Stomach (tissue), 9 donors: Measurements from ENCODE around the gene EDNRB. TPM values are rescaled to one million over a fixed set of nuclear protein-coding genes. Genes with fewer than 3 reads are reported as not detected.

Experiments
- DNase-seq, 2 donors: peaks; one replicate each; pipeline versions ENCODE4 v3.0.0 to v3.0.0-alpha.2; 2013 to 2019
- H3K27ac ChIP-seq, 5 donors: fragments of 200-600 bp in 4 of 5; sonication (generic) in 4 of 5; one replicate each; pipeline ENCODE4 v1.5.1; 2013 to 2019; ENCODE audit warnings: mild to moderate bottlenecking in 1 of 5, moderate library complexity in 1 of 5
- H3K27me3 ChIP-seq, 3 donors: fragments of 200-600 bp; sonication (generic); one replicate each; pipeline ENCODE4 v1.5.1; 2017 to 2019; ENCODE audit warnings: mixed run types in 1 of 3
- H3K36me3 ChIP-seq, 4 donors: fragments of 200-600 bp; sonication (generic); 1 replicate in 3 of 4; 2 replicates in 1 of 4; pipeline ENCODE4 v1.5.1; 2016 to 2019
- H3K4me1 ChIP-seq, 4 donors: fragments of 200-600 bp; sonication (generic); one replicate each; pipeline ENCODE4 v1.5.1; 2016 to 2019
- H3K4me3 ChIP-seq, 4 donors: fragments of 200-600 bp; sonication (generic) in 3 of 4; one replicate each; pipeline ENCODE4 v1.5.1; 2016 to 2019; ENCODE audit warnings: mild to moderate bottlenecking in 1 of 4
- H3K9me3 ChIP-seq, 4 donors: fragments of 200-600 bp; sonication (generic); one replicate each; pipeline ENCODE4 v1.5.1; 2016 to 2019
- CTCF ChIP-seq, 7 experiments: fragments of 450-650 bp in 4 of 7; fragments of 200-600 bp in 3 of 7; sonication (generic) in 3 of 7; IDR thresholded peaks; one replicate each; pipeline ENCODE4 v1.5.1; 2016 to 2019; ENCODE audit warnings: antibody characterized with exemption in 7 of 7, control low read depth in 2 of 7, mild to moderate bottlenecking in 1 of 7
- EP300 ChIP-seq: sonication (generic); formaldehyde crosslinking; IDR thresholded peaks from one replicate; pipeline ENCODE4 v1.6.1; 2017; ENCODE audit warnings: antibody characterized with exemption
- POLR2A ChIP-seq, 4 donors: fragments of 450-650 bp; IDR thresholded peaks; one replicate each; pipeline ENCODE4 v1.6.1; 2016; ENCODE audit warnings: antibody characterized with exemption in 4 of 4, control low read depth in 2 of 4, mild to moderate bottlenecking in 1 of 4, moderate library complexity in 1 of 4
- POLR2AphosphoS5 ChIP-seq, 3 donors: sonication (generic); formaldehyde crosslinking; IDR thresholded peaks; one replicate each; pipeline ENCODE4 v1.6.1; 2016; ENCODE audit warnings: antibody characterized with exemption in 3 of 3
- WGBS, 5 donors: extraction: QIAGEN DNeasy Blood & Tissue Kit in 3 of 5; methylation state at CpG; one replicate each; pipeline versions ENCODE4 v1.1.5 to v1.1.7; 2013 to 2018; 5-methylcytosine and 5-hydroxymethylcytosine counted together
- intact Hi-C: fragments of 100-400 bp; cut with DNase I; formaldehyde crosslinking; loops from one replicate; pipeline ENCODE4 v1.15.1; 2023; ENCODE audit warnings: low total_unique reads
- polyA plus RNA-seq, 3 donors: library from polyadenylated mRNA; stranded (reverse); fragments of 200-250 nt; gene quantifications; one replicate each; pipeline ENCODE4 v1.2.3, GENCODE V29; 2013
- total RNA-seq, 5 donors: library from RNA; depleted of rRNA; stranded (reverse); fragments of >200 nt; gene quantifications; one replicate each; pipeline versions ENCODE4 v1.1.0 to v1.2.3, GENCODE V29; 2014 to 2016
- donor health status: healthy with polysubstance abuse.
- donor health status: Bipolar disorder and iron deficiency.
- donor health status: healthy.

The EDNRB gene
- total and polyA plus RNA-seq, 8 donors: 2.3 to 72.1 (median 13.7) TPM

GRCh38 chr13:77883328-77883727 is 35.3 kb downstream of the EDNRB start:
- 45 to 74% (median 66%) methylated on average over 2 of the region's 2 CpGs for WGBS, 5 donors
- Histone ChIP-seq H3K4me3 (no peak overlapping the region), H3K27me3 (no peaks in the 10 kb centered on the region), H3K27ac (no peak overlapping the region), H3K9me3 (no peaks in the 10 kb centered on the region), H3K36me3 (no peaks in the 10 kb centered on the region), H3K4me1 (no peaks in the 10 kb centered on the region)
- DNase-seq: no peak
- intact Hi-C loops: no loop called here
- TF ChIP-seq POLR2A (IDR thresholded peaks at IDR 0.05): no peak
- TF ChIP-seq EP300: no peak
- no peak for TF ChIP-seq POLR2AphosphoS5 (IDR thresholded peaks at IDR 0.05)
- no peak for TF ChIP-seq CTCF (IDR thresholded peaks at IDR 0.05)

- Histone ChIP-seq H3K27ac (no peak overlapping the region), H3K27me3 (peaks cover 0 to 2% (median 0%) of the 10 kb centered on the region in 3 donors), H3K9me3 (no peaks in the 10 kb centered on the region), H3K4me3 (no peak overlapping the region), H3K4me1 (no peaks in the 10 kb centered on the region), H3K36me3 (no peaks in the 10 kb centered on the region)
- intact Hi-C loops: no loop called here
- WGBS, 5 donors: 91 to 98% (median 96%) methylated on average over 1 of the region's 1 CpG
- DNase-seq: no peak
- no peak for TF ChIP-seq POLR2AphosphoS5 (IDR thresholded peaks at IDR 0.05)
- no peak for TF ChIP-seq POLR2A (IDR thresholded peaks at IDR 0.05)
- TF ChIP-seq EP300: no peak
- no peak for TF ChIP-seq CTCF (IDR thresholded peaks at IDR 0.05)
Measured at GRCh38 chr13:77878190-77878589, 40.4 kb downstream of the EDNRB start.

- H3K4me1 ChIP-seq: no peaks in the 10 kb centered on the region
- peaks cover 0 to 4% (median 0%) of the 10 kb centered on the region in 3 donors for H3K27me3 ChIP-seq
- no peak overlapping the region for H3K27ac ChIP-seq
- intact Hi-C loops: no loop called here
- WGBS, 5 donors: 48 to 62% (median 55%) methylated on average over 2 of the region's 2 CpGs
- TF ChIP-seq EP300: no peak
- TF ChIP-seq CTCF (IDR thresholded peaks at IDR 0.05): no peak
- TF ChIP-seq POLR2AphosphoS5 (IDR thresholded peaks at IDR 0.05): no peak
- TF ChIP-seq POLR2A (IDR thresholded peaks at IDR 0.05): no peak
- no peaks in the 10 kb centered on the region for H3K9me3 ChIP-seq
- DNase-seq: no peak
- H3K4me3 ChIP-seq: no peak overlapping the region
- H3K36me3 ChIP-seq: no peaks in the 10 kb centered on the region
Measured at GRCh38 chr13:77876176-77876575, 42.5 kb downstream of the EDNRB start.

GRCh38 chr13:77874406-77874805 is 44.2 kb downstream of the EDNRB start:
- Histone ChIP-seq H3K4me3 (no peak overlapping the region), H3K9me3 (no peaks in the 10 kb centered on the region), H3K27me3 (peaks cover 0 to 4% (median 0%) of the 10 kb centered on the region in 3 donors), H3K4me1 (no peaks in the 10 kb centered on the region), H3K36me3 (no peaks in the 10 kb centered on the region), H3K27ac (no peak overlapping the region)
- TF ChIP-seq EP300: no peak
- no peak for TF ChIP-seq POLR2A (IDR thresholded peaks at IDR 0.05)
- no peak for TF ChIP-seq POLR2AphosphoS5 (IDR thresholded peaks at IDR 0.05)
- no peak for TF ChIP-seq CTCF (IDR thresholded peaks at IDR 0.05)
- WGBS, 5 donors: 35 to 53% (median 44%) methylated on average over 4 of the region's 4 CpGs
- intact Hi-C loops: no loop called here
- no peak for DNase-seq
